Middle frontal gyrus (tissue), 1 donor: ENCODE results near the gene PSMA8.
"Not testable (repeated sequence)": the region's sequence is repeated elsewhere in the genome, so short reads cannot be mapped to it uniquely, and the experiment has no call there.

Experiments used
- DNase-seq: peaks from one replicate; pipeline ENCODE4 v3.0.0-alpha.2; 2015; ENCODE audit warnings: low spot score; ENCODE audit errors: extremely low spot score

The PSMA8 gene

DNA sequence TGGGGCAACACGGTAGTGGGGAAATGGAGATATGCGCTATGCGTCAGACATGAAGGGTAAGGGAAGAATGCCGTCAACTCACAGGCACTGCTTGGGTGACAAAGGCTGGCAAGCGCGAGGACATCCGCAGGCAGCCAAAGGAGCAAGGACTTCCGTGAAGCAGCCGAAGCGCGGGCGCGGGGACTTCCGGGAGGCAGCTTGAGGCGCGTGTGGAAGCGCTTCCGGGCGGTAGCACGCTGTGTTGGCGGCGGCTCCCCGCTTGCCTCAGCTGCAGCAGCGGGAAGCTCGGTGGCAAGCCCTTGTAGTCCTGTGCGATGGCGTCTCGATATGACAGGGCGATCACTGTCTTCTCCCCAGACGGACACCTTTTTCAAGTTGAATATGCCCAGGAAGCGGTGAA, at the start of gene PSMA8:
PSMA8 (plus strand) TSS at position 218 of the 400 bp plus-strand sequence; CDS start at position 315, 97 bp downstream.
- DNase-seq, result no peak

DNA sequence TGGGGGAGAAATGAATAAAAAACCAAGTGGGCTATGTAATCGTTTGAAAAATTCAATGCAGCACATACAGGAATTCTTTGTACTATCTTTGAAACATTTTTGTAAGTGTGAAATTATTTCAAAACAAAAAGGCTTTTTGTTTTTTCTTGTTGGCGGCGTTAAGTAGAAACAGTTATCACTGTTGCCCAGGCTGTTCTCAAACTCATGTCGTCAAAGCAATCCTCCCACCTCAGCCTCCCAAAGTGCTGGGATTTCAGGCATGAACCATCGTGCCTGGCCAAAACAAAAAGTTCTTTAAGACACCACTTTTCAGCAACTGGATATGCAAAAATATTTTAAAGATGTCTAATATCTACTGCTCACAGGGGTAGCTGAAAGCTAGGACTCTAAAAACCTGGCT, 48.6 kb upstream of the PSMA8 start:
- DNase-seq, result no peak

- no peak for DNase-seq
Measured at GRCh38 chr18:26086959-26087358, 46.7 kb upstream of the PSMA8 start.

DNA sequence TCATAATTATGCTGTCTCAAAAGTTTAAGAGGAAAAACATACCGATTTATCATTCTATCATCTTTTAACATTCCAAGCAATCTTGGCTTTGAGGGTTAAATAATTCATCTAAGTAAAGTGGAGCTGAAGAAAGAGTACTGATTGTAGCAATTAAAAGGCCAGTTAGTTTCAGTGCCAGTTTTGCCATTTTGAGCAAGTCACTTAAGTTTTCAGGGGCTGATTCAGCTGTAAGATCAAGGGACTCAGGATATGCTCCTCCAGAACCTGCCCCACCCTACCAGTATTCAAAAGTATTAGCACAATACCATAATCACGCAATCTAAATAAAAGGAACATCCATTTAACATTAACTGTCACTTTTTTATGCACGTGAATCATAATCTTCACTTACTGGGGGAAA, 45.2 kb upstream of the PSMA8 start:
- no peak for DNase-seq

DNA sequence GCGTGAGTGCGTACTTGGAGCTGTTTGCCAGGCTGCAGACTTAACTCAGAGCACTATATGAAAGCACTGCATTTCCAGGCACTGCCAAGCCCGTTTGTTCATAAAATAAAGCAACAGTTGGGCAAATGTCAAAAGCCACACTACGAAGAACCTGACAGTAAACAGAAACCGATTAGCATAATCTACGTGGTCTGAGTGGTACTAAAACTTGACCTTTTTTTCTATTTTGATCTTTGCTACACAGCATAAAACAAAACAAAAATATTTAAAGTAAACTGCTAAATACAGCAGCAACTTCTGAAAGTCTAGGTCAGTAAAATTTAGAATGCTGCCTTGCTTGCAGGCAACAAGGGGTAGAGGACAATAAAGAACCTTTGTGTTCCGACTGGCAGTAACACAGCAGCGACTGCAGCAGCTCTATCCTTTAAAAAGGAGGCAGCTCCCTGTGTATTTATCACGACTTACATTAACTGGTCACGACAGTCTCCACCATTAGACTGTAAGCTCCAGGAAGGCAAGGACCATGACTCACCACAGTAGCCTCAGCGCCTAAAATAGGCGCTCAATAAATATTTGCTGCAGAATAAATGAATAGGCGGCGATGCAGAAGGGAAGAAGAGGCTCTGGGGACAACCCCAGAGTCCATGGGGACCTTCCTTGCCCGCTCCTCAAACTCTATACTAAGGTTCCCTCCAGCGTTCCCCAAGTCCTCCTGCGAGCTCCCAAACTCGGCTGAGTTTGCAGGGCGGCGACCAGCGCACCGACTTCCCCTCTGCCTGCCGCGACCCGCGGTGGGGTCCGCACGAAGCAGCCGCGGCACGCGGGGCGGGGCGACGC, 44.2 kb upstream of the PSMA8 start:
- no peak for DNase-seq

- DNase-seq, result peak; percentile 83
Measured at GRCh38 chr18:26090130-26091046, 43.3 kb upstream of the PSMA8 start, which contains the start of gene SS18. Gene SS18, minus strand, starts transcription at chr18:26090613. Its CDS starts 44 bp downstream, at chr18:26090569.

- no peak for DNase-seq
Measured at GRCh38 chr18:26091047-26091630, 42.5 kb upstream of the PSMA8 start.

DNA sequence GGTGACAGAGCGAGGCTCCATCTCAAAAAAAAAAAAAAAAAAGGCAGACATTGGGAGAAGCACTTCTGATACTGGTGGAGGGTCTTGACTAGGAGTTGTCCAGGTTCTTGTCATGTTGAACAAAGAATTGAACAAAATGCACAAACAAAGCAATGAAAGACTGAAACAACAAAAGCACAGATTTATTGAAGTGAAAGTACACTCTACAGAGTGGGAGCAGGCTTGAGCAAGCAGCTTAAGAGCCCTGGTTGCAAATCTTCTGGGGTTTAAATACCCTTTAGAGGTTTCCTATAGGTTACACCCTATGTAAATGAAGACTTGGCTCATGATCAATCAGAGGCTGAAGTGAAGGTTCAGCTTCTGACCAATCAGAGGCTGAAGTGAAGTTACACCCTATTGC, 36.8 kb upstream of the PSMA8 start:
- no peak for DNase-seq

- no peak for DNase-seq
Measured at GRCh38 chr18:26097563-26097962, 36.1 kb upstream of the PSMA8 start.

DNA sequence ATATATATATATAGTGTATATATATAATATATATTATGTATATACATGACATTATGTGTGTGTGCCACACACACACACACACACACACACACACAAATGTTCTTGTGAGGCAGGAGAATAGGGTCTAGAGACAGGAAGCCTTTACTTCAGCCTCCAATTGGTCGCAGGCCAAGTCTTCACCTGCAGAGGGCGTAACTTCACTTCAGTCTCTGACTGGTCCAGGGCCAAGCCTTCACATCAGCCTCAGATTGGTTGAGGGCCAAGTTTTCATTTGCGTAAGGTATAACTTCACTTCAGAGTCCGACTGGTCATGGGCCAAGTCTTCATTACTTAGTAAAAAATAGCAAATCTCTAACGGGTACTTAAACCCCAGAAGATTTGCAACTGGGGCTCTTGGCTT, 30.1 kb upstream of the PSMA8 start:
- DNase-seq, result no peak

- no peak for DNase-seq
Measured at GRCh38 chr18:26104035-26104434, 29.6 kb upstream of the PSMA8 start.

GRCh38 chr18:26119246-26119645, 14.4 kb upstream of the PSMA8 start:
- no peak for DNase-seq

DNA sequence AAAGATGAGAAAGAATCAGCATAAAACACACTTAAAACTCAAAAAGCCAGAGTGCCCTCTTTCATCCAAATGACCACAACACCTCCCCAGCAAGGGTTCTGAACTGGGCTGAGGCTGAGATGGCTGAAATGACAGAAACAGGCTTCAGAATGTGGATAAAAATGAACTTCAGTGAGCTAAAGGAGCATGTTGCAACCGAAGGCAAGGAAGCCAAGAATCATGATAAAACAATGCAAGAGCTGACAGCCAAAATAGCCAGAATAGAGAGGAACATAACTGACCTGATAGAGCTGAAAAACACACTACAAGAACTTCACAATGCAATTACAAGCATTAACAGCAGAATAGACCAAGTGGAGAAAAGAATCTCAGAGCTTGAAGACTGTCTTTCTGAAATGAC, 12.2 kb upstream of the PSMA8 start:
- no peak for DNase-seq

- not testable (repeated sequence) for DNase-seq
Measured at GRCh38 chr18:26121994-26122393, 11.7 kb upstream of the PSMA8 start.

- DNase-seq, result no peak
Measured at GRCh38 chr18:26127786-26128185, 5.9 kb upstream of the PSMA8 start.

- DNase-seq, result not testable (repeated sequence)
Measured at GRCh38 chr18:26128192-26128591, 5.5 kb upstream of the PSMA8 start.

GRCh38 chr18:26134107-26134506, 438 bp downstream of the PSMA8 start:
- DNase-seq, result no peak

DNA sequence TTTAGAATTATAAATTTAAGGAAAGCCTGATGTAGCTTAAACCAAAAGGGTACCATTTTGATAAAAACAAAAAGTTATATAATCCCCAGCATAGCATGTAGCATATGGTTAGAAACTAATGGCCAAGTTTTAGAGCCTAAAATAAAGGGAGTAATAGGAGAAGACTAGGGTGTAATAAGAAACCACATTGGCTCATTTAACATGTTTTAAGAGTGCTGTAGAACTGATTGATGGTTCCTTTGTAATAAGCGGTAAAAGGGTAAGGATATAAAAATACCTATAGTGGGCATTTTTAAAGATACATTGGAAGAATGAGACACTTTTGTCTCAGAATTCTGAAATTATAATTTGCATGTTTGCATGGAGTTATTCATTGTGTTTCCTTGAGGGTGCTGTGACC, 1.9 kb downstream of the PSMA8 start:
- no peak for DNase-seq

- no peak for DNase-seq
Measured at GRCh38 chr18:26157326-26157725, 23.7 kb downstream of the PSMA8 start.

GRCh38 chr18:26159353-26159752, 25.7 kb downstream of the PSMA8 start:
- DNase-seq, result no peak

GRCh38 chr18:26164571-26164970, 30.9 kb downstream of the PSMA8 start:
- no peak for DNase-seq

GRCh38 chr18:26167592-26167991, 33.9 kb downstream of the PSMA8 start:
- not testable (repeated sequence) for DNase-seq
